Transverse colon (tissue), 3 donors: Measurements from ENCODE around the gene CCNI.

ENCODE experiments used
- EP300 ChIP-seq: sonication (generic); formaldehyde crosslinking; IDR thresholded peaks from one replicate; pipeline ENCODE4 v1.6.1; 2017; ENCODE audit warnings: antibody characterized with exemption, low read depth
- POLR2A ChIP-seq: fragments of 450-650 bp; IDR thresholded peaks from one replicate; pipeline ENCODE4 v1.6.1; 2016; ENCODE audit warnings: antibody characterized with exemption, mild to moderate bottlenecking, moderate library complexity
- POLR2AphosphoS5 ChIP-seq, 3 donors: sonication (generic); formaldehyde crosslinking; IDR thresholded peaks; one replicate each; pipeline ENCODE4 v1.6.1; 2016; ENCODE audit warnings: antibody characterized with exemption in 3 of 3

DNA sequence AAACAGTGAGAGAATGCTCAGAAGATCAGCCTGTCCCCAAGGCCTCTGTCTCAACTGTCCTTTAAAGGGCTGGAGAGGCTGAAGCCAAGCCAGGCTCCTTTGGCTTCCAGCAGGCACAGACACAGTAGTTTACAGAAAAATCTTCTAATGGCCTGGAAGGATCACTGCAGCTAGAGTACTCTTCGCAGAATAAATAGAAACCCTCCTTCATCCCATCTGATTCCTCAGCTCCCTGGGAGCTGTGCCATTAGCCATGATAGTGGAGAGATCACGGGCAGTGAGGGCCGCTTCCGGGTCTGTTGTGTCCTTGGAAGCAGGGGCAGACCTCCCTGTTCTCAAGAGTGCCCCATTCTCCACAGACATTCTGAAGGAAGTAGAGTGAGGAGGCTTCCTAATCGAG lies 63.1 kb downstream of the CCNI start:
- TF ChIP-seq POLR2A, result no peak
- TF ChIP-seq EP300, result no peak
- no peak for TF ChIP-seq POLR2AphosphoS5 (IDR thresholded peaks at IDR 0.05)
